CD4-positive, alpha-beta T cell treated with Interleukin-15 for 1 hour (primary cell): ENCODE data around the gene FNIP1.
"Not testable (repeated sequence)": the region's sequence is repeated elsewhere in the genome, so short reads cannot be mapped to it uniquely, and the experiment has no call there.

ENCODE experiments used
- DNase-seq: peaks from one replicate; pipeline ENCODE4 v3.0.0-alpha.2; 2020

The FNIP1 gene

GRCh38 chr5:131749723-131750470, 46.9 kb downstream of the FNIP1 start:
- DNase-seq, result no peak

DNA sequence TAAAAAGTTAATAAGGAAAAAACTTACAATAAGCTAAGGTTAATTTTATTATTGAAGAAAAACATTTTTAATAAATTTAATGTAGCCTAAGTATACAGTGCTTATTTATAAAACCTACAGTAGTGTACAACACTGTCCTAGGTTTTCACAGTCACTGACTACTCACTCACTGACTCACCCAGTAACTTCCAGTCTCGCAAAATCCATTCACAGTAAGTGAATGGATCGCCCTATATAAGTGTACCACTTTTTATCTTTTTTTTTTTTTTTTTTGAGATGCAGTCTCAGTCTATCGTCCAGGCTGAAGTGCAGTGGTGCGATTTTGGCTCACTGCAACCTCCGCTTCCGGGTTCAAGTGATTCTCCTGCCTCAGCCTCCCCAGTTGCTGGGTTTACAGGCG, 47.7 kb downstream of the FNIP1 start:
- no peak for DNase-seq

DNA sequence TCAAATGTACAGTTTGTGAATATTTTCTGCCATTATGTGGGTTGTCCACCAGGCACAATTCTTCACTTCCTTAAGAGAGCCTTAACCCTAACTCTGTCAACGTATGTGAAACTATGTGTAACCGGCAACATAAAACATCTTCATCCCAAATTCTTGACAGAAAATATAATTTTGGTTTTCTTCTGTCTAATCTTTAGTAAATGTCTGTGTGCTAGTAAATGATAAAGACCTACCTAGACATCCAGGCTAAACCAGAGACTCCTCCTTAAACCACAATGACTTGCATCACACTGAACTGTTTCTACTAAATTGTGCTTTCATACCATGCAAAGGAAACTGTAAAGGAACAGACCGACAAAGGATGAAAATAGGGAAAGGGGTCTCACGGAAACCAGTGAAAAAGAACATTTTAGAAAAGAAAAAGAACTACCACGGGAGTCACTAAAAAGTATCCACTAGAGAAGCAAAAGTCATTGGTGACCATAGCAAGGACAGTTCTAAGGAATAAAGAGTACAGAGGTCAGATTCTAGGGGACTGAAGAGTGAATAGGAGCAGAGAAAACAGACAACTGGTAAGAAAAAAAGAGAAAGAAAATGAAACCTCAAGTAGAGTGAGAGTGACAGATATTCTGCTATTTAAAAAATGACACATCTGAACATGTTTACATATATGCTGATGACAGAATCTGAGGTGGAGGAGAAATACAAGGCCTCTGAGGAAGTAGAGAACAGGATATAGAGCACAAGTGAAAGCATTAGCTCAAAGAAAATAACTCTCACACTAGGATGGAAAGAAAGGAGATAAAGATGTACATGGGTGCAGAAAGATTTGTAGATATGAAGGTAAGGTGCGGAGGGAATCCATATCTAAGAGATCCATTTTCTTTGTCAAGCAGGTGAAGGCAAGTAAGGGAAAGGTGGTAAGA, 49.4 kb downstream of the FNIP1 start:
- no peak for DNase-seq

DNA sequence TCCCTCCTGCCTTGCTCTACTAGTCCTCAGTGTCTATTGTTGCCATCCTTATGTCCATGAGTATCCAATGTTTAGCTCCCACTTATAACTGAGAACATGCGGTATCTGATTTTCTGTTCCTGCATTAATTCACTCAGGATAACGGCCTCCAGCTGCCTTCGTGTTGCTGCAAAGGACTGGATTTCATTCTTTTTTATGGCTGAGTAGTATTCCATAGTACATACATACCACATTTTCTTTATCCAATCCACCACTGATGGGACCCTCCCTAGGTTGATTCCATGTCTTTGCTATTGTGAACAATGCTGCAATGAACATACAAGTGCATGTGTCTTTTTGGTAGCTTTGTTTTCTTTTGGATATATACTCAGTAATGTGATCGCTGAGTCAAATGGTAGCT, 50.4 kb downstream of the FNIP1 start:
- no peak for DNase-seq

- no peak for DNase-seq
Measured at GRCh38 chr5:131745703-131746102, 51.1 kb downstream of the FNIP1 start.

- DNase-seq, result no peak
Measured at GRCh38 chr5:131745155-131745554, 51.7 kb downstream of the FNIP1 start.

- no peak for DNase-seq
Measured at GRCh38 chr5:131740477-131740876, 56.3 kb downstream of the FNIP1 start.

DNA sequence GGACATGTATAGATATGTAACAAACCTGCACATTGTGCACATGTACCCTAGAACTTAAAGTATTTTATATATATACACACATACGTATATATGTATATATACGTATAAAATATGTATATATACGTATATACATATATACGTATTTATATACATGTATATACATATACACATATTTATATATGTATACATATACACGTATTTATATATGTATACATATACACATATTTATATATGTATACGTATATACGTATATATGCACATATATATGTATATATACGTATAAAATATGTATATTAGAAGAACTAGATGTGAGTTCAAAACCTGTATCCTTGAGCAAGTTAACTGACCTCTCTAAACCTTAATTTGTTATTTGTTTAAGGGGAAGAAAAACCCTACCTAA, 61.4 kb downstream of the FNIP1 start:
- DNase-seq, result no peak

- not testable (repeated sequence) for DNase-seq
Measured at GRCh38 chr5:131734939-131735338, 61.9 kb downstream of the FNIP1 start.

DNA sequence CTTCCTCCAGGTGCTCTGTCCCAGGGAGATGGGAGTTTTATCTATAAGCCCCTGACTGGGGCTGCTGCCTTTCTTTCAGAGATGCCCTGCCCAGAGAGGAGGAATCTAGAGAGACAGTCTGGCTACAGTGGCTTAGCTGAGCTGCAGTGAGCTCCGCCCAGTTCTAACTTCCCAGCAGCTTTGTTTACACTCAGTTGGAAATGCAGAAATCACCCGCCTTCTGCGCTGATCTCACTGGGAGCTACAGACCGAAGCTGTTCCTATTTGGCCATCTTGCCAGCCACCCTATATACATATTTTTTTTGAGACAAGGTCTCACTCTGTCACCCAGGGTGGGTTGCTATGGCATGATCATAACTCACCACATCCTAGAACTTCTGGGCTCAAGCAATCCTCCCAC, 67.5 kb downstream of the FNIP1 start:
- DNase-seq, result not testable (repeated sequence)

GRCh38 chr5:131724089-131724488, 72.7 kb downstream of the FNIP1 start:
- DNase-seq, result not testable (repeated sequence)

DNA sequence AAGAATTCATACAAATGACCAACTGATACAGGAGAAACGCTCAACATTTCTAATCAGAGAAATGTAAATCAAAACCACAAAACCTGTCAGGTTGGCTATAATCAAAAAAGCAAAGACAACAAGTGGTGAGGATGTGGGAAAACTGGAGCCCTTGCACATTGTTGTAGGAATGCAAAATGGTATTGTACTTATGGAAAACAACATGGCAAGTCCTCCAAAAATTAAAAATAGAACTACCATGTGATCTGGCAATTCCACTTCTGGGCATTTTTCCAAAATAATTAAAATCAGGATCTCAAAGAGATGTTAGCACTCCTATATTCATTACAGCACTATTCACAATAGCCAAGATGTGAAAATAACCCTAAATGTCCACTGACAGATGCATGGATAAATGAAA, 76.1 kb downstream of the FNIP1 start:
- DNase-seq, result no peak

GRCh38 chr5:131719564-131719963, 77.3 kb downstream of the FNIP1 start:
- no peak for DNase-seq

DNA sequence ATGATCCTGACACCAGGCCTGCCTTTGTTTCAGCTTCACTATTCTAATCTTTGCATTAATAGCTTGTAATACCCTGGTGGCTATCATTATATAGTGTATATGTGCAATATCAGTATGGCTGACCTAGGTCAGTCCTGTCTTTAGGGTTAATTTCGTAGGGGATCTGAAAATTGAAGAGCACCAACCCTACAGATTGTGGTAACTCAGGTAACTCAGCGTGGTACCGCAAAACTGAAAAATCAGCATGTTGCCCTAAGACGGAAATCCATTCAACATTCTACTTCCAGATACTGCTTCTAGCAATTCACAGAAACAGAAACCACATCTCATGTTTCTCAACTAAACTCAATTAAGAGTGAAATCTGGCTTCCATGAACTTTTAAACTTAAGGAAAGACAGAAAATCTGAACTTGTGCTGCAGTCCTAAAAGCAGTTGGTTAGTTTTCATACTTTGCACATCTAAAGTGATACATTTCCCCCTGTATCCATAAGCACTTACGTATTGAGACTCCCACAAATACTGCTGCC, 78.3 kb downstream of the FNIP1 start:
- no peak for DNase-seq

DNA sequence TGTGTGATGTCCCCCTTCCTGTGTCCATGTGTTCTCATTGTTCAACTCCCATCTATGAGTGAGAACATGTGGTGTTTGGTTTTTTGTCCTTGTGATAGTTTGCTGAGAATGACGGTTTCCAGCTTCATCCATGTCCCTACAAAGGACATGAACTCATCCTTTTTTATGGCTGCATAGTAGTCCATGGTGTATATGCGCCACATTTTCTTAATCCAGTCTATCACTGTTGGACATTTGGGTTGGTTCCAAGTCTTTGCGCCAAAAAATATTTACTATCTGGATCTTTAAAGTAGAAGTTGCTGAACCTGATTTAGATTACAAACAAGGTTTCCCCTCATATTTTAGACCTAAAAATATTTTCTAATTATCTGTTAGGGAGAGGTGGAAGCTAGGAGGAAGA, 79.7 kb downstream of the FNIP1 start:
- DNase-seq, result not testable (repeated sequence)

- no peak for DNase-seq
Measured at GRCh38 chr5:131716650-131717049, 80.2 kb downstream of the FNIP1 start.

DNA sequence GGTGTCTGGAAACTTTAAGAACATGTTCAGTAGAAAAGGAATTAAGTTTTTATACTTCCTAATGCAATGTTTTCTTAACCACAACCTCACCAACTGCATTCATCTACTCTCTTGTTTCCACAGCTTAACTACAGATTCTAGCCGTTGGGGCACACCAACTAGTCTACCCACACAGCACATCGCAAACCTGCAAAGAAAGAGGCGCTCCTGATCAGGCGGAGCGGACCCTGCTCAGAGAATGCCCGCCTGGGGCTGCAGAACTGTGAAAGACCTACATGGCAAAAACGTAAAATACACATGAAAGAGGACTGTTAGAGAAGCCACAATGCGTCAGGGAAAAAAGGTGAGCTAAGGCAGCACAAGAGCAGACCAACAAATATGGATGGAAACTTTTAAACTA, 86.4 kb downstream of the FNIP1 start:
- DNase-seq, result no peak

GRCh38 chr5:131709043-131709442, 87.8 kb downstream of the FNIP1 start:
- DNase-seq, result no peak

DNA sequence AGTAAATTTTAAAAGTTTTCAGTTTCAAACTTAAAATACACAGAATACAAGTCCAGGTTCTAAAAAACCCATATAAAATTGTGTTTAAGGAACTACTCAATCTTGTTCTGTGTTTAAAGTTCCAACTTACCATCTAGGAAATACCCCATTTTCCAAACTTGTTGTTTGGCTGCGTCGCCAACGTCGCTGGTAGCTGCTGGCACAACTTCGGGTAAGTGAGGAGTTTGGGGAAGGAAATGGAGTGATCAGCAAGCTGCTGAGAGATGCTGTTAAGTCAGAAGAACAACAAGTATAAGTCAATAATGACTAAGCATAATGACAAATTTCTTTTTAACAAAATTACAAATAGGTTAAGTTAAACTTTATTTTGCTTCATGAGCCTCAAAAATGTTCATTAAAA, 90.5 kb downstream of the FNIP1 start:
- no peak for DNase-seq

- DNase-seq, result no peak
Measured at GRCh38 chr5:131694926-131695325, 101.9 kb downstream of the FNIP1 start.

DNA sequence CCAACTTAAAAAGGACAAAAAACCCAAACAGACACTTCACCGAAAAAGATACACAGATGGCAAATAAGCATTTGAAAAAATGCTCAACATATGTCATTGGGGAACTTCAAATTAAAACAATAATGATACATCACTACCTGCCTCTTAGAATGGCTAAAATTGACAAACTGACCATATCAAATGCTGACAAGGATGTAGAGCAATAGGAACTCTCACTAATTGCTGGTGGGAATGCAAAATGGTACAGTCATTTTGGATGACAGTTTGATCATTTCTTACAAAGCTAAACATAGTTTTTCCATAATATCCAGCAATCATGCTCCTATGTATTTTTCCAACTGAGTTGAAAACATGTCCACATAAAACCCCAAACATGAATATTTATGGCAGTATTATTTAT, 102.9 kb downstream of the FNIP1 start:
- no peak for DNase-seq

DNA sequence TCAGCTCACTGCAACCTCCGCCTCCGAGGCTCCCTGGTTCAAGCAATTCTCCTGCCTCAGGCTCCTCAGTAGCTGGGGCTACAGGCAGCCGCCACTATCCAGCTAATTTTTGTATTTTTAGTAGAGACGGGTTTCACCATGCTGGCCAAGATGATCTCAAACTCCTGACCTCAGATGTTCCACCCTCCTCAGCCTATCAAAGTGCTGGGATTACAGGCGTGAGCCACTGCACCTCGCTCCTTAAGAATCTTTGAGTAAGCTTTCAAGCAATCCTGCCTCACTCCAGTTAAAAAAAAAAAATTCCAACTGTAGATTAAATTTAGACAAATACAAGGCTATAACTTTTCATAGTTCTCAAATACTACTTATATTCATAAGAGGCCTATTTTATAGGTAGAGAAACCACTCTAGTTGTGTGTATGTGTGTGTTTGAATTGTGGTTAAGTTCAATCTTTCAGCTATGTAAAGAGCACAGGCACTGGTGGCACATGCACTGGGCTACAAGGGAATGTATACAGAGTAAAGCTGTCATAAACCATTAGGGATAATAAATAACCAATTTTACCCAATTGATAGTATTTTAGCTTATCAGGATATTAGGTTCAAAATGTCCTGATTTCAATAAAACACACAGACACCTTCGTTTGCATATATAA, 111.2 kb downstream of the FNIP1 start:
- DNase-seq, result no peak

DNA sequence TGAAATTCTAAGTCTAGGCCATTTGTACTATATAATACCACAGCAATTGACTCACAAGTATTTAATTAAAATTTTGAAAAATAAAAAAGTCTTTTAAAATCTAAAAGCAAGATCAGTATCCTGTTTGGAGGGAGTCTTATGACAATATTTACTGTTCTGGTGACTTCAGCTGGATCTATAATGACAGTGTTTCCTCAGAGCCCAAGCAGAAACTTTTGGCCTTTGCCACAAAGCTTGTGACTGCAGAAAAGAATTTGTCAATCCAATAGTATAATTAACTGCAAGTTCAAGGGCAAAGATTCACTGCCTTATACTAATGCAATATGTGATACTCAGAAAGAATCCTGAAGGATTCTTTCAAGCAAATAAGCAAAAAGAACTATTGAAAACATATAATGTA, 112.2 kb downstream of the FNIP1 start:
- DNase-seq, result no peak
